OCI-LY7 (cell line): ENCODE results near the gene RHOT2. TPM values are rescaled to one million over a fixed set of nuclear protein-coding genes. Genes with fewer than 3 reads are reported as not detected.

Experiments used
- BruUV-seq: library from RNA; stranded (reverse); fragments of 400-500 nt; replicated peaks from 2 replicates; lab custom pipeline; 2021; lab: Mats Ljungman, UMichigan
- CTCF ChIA-PET: fragments of 300-600 bp; sonication (Branson Sonifier 250); formaldehyde crosslinking; loops from one replicate; lab custom pipeline; 2022; ENCODE audit warnings: antibody characterized with exemption; ENCODE audit not compliant: unreplicated experiment; lab: Charles Lee
- POLR2A ChIA-PET: fragments of 300-600 bp; sonication (Branson Sonifier 250); formaldehyde crosslinking; loops from one replicate; lab custom pipeline; 2022; ENCODE audit warnings: antibody characterized with exemption; lab: Charles Lee
- DNase-seq: peaks from one replicate; pipeline ENCODE4 v3.0.0-alpha.2; 2015; ENCODE audit warnings: low spot score
- H2AFZ ChIP-seq: fragments of 200-600 bp; sonication (generic), shearing (Covaris generic); 2 replicates; pipeline ENCODE4 v1.6.1; 2014; ENCODE audit warnings: mild to moderate bottlenecking, antibody characterized with exemption, low read length, moderate library complexity
- H3K27ac ChIP-seq: fragments of 200-600 bp; sonication (generic); 2 replicates; pipeline ENCODE4 v1.5.1; 2014; ENCODE audit warnings: mixed run types, low read depth, mild to moderate bottlenecking, moderate library complexity, low read length, inconsistent platforms; ENCODE audit not compliant: poor library complexity, severe bottlenecking
- H3K36me3 ChIP-seq: fragments of 200-600 bp; sonication (generic); 2 replicates; pipeline ENCODE4 v1.6.1; 2014; ENCODE audit warnings: mild to moderate bottlenecking, antibody characterized with exemption, low read length, moderate library complexity, mixed read lengths; ENCODE audit not compliant: insufficient read depth
- H3K4me1 ChIP-seq: fragments of 200-600 bp; sonication (generic); 2 replicates; pipeline ENCODE4 v1.5.1; 2014; ENCODE audit warnings: mild to moderate bottlenecking, low read length; ENCODE audit not compliant: insufficient read depth, poor library complexity, severe bottlenecking
- H3K4me2 ChIP-seq: fragments of 200-600 bp; sonication (generic); 2 replicates; pipeline ENCODE4 v1.6.1; 2014; ENCODE audit warnings: mild to moderate bottlenecking, low read length
- H3K4me3 ChIP-seq: fragments of 200-600 bp; sonication (generic); 2 replicates; pipeline ENCODE4 v1.5.1; 2014; ENCODE audit warnings: mild to moderate bottlenecking, low read depth, low read length; ENCODE audit not compliant: poor library complexity, severe bottlenecking
- H3K79me2 ChIP-seq: fragments of 200-600 bp; sonication (generic); 2 replicates; pipeline ENCODE4 v1.6.1; 2016; ENCODE audit warnings: low read depth, mild to moderate bottlenecking, low read length, moderate library complexity, mixed read lengths; ENCODE audit not compliant: insufficient read depth
- H3K9me2 ChIP-seq: fragments of 200-600 bp; sonication (generic); 2 replicates; pipeline ENCODE4 v1.6.1; 2016; ENCODE audit warnings: mild to moderate bottlenecking, low read length, mixed read lengths; ENCODE audit not compliant: insufficient read depth
- H3K9me3 ChIP-seq: fragments of 200-600 bp; sonication (generic); 2 replicates; pipeline ENCODE4 v1.6.1; 2014; ENCODE audit warnings: mild to moderate bottlenecking, mixed run types, low read length, mixed read lengths
- H4K20me1 ChIP-seq: fragments of 200-600 bp; sonication (generic); 2 replicates; pipeline ENCODE4 v1.6.1; 2014; ENCODE audit warnings: mild to moderate bottlenecking, antibody characterized with exemption, low read length, moderate library complexity, mixed read lengths; ENCODE audit not compliant: insufficient read depth
- CTCF ChIP-seq: fragments of 200-600 bp; sonication (generic); conservative IDR thresholded peaks from 2 replicates; pipeline ENCODE4 v1.5.1; 2014; ENCODE audit warnings: mild to moderate bottlenecking, antibody characterized with exemption, low read length, moderate library complexity, mixed read lengths
- EZH2phosphoT487 ChIP-seq: fragments of 200-600 bp; sonication (generic); IDR thresholded peaks from 2 replicates; pipeline ENCODE4 v1.6.1; 2018; ENCODE audit warnings: low read depth, borderline replicate concordance, mild to moderate bottlenecking, mixed run types, antibody characterized with exemption, low read length, moderate library complexity, mixed read lengths
- intact Hi-C: fragments of 100-400 bp; cut with micrococcal nuclease; formaldehyde crosslinking; loops from one replicate; pipeline ENCODE4 v1.10.0; 2022; ENCODE audit not compliant: unreplicated experiment
- total RNA-seq, 2 experiments: library from RNA; depleted of rRNA in 1 of 2; stranded (reverse); fragments of >200 nt in 1 of 2; shearing (Covaris generic) in 1 of 2; gene quantifications; 2 replicates each; pipeline ENCODE4 v1.2.3, GENCODE V29; 2014 to 2022

The RHOT2 gene
- total RNA-seq, 2 experiments from 2014 or later: 133 to 136 TPM

GRCh38 chr16:684071-684794, 16.3 kb downstream of the RHOT2 start, which contains the start of gene JMJD8:
JMJD8 (minus strand) TSS chr16:684334; CDS start chr16:684319, 15 bp downstream.
- peak; percentile 97 for DNase-seq
- Histone ChIP-seq H3K9me3 (no peaks in the 10 kb centered on the region), H3K9me2 (no peaks in the 10 kb centered on the region), H3K27ac (peak within 1 kb of the TSS; percentile 33), H3K79me2 (peaks cover 27% of the 10 kb centered on the region; the same call in 1 of the 2 replicates), H4K20me1 (0 out of 2 replicates have a peak, but pooled peaks cover 5% of the 10 kb centered on the region), H3K4me2 (peak within 1 kb of the TSS; percentile 96), H2AFZ (no peak within 1 kb of the TSS), H3K36me3 (peaks cover 46% of the 10 kb centered on the region), H3K4me3 (peak within 1 kb of the TSS; percentile 83), H3K4me1 (peaks cover 36% of the 10 kb centered on the region)
- ChIA-PET POLR2A (no interaction called here), CTCF (no interaction called here)
- no peak for TF ChIP-seq EZH2phosphoT487
- TF ChIP-seq CTCF: no peak
- intact Hi-C loops: loop anchor here (5.0 kb wide), 1 partner anchor 38 kb away; the partner anchor contains the start of gene ANTKMT
- no TSS peak for BruUV-seq

- H3K79me2 ChIP-seq: peaks cover 34% of the 10 kb centered on the region; the same call in 1 of the 2 replicates
- BruUV-seq: no TSS peak
- intact Hi-C loops: loop anchor here (5.0 kb wide), 1 partner anchor 37 kb away; the partner anchor contains the start of gene ANTKMT
These were observed 17.2 kb downstream of the RHOT2 start for GRCh38 chr16:684961-685696.

More at GRCh38 chr16:684961-685696, 17.2 kb downstream of the RHOT2 start:
- ChIA-PET POLR2A (no interaction called here), CTCF (no interaction called here)
- peaks cover 46% of the 10 kb centered on the region for H3K36me3 ChIP-seq
- no peaks in the 10 kb centered on the region for H3K9me3 ChIP-seq
- no peak overlapping the region for H3K4me3 ChIP-seq
- H3K4me1 ChIP-seq: peaks cover 37% of the 10 kb centered on the region
- TF ChIP-seq CTCF (no peak), EZH2phosphoT487 (no peak)
- no peak overlapping the region for H3K27ac ChIP-seq
- H3K4me2 ChIP-seq: 0 out of 2 replicates have a peak overlapping the region, but pooled peaks have one; percentile 14
- 0 out of 2 replicates have a peak, but pooled peaks cover 5% of the 10 kb centered on the region for H4K20me1 ChIP-seq
- H2AFZ ChIP-seq: no peak overlapping the region
- H3K9me2 ChIP-seq: no peaks in the 10 kb centered on the region
- DNase-seq: no peak
